ENCODE measurements around the gene RPS6KA2.

The RPS6KA2 gene

DNA sequence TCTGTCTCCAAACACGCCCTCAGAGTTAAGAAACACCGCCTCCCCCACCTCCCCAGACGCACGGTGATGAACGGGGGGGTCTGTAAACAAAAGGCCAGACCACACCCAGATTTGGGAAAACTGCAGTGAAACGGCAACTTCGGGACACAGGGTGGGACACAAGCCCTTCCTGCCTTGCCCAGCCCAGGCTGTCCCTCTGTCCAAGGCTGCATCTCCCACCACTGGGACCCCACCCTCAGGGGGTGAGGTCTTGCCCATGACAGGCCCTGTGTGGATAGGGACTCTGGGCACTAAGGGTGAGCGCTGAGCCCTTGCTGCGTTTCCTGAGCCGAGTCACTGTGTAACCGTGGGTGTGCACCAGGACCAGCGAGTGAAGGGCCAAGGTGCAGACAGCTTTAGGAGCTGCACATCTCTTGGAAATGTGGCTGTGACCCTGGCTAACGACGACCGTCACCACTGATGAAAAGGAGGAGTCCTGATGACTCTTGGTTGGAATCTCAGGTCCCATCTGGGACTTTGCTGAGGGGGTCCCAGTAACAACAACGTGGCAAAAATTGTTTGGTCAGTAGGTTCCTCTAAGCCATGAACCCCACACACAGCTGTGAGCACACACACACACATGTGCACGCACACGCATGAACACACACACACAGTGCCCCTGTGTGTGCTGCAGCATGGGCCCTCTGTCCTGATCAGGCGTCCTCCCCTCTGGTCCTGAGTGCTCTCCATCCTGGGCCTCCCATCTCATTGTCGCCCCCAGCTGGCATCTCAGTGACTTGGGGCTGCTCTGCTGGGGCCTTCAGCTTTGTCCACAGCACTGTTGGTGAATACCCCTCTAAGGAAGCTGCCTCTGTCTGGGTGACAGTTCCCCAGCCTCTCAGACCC, 141.2 kb downstream of the RPS6KA2 start:
- DNase-seq (ENCODE audit: low spot score) = no peak

GRCh38 chr6:166484863-166485262, 142.2 kb downstream of the RPS6KA2 start:
- no peak for DNase-seq (ENCODE audit: low spot score)

DNA sequence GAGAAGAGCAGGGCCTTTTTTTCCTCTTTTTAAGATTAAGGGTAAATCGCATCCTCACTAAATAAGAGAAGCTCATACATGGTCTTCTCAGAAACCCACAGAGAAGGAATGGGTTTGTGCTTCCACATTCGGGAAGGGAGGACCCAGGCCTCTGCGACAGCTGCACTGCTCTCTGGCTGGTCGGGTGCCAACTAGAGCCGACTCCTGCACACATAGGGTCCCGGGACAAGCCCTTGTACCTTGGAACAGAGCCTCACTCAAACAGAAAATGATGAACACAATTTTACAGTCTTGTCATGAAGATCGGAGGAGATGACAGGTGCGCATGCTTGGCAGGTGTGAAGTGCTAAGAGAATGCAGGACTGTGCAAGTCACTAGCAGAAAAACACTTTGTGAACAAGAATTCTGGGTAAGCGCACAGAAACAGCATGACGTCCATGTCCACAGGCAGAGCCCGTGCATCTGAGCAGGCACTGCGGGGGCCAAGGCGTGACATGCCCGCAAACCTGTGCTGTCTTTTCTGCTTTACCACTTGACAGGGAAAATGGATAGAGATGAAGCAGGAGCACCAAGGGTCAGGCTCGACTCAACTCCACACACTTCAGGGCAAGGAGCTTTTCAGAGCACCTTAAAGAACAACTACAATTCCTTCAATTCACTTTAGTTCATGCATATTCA, 143.3 kb downstream of the RPS6KA2 start:
- DNase-seq (ENCODE audit: low spot score) = no peak

DNA sequence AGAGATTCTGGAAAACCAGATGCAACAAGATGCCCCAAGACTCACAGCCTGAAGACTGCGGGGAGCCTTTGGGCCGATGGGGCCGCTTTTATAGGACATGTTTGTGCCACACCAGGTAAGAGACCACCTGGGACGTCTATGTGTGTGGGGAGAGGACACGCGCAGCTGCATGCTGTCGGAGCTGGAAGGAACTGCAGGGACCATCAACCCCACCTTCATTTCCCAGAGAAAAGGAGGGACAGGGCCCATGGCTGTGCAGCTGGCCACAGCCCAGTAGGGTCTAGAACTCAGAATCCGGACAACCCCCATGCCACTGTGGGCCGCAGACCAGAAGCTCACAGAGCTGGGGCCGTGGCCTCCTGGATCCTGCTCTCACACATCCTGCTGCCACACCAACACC, 144.0 kb downstream of the RPS6KA2 start:
- no peak for DNase-seq (ENCODE audit: low spot score)

- no peak for DNase-seq (ENCODE audit: low spot score)
Observed at GRCh38 chr6:166478782-166479592, 148.1 kb downstream of the RPS6KA2 start.

DNA sequence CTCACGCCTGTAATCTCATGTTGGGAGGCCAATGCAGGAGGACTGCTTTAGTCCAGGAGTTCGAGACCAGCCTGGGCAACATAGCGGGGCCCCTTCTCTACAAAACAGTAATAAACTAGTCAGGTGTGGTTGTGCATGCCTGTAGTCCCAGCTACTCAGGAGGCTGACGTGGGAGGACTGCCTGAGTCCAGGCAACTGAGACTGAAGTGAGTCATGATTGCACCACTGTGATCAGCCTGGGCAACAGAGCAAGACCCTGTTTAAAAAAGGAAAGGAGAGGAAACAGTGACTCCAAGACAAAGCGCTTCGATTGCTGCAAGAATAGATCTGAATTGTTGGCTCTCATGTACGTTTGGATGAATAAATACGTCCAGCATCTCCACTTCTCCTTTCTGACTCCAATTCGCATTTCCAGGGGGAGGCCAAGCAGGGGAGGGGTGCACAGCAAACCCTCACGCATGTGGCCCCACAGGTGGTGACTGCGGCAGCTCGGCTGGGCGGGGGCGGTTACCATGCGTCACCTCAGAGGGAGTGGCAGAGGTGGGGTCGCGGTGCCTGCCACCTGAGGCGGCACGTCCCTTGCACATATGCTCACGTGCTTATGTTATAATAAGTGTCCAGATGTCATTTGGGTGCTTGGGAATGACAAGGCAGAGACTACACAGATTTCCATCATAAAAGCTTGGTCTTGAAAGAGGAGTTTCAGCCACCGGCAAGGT, 149.2 kb downstream of the RPS6KA2 start:
- no peak for DNase-seq (ENCODE audit: low spot score)

- no peak for DNase-seq (ENCODE audit: low spot score)
Observed at GRCh38 chr6:166476634-166477215, 150.3 kb downstream of the RPS6KA2 start.

DNA sequence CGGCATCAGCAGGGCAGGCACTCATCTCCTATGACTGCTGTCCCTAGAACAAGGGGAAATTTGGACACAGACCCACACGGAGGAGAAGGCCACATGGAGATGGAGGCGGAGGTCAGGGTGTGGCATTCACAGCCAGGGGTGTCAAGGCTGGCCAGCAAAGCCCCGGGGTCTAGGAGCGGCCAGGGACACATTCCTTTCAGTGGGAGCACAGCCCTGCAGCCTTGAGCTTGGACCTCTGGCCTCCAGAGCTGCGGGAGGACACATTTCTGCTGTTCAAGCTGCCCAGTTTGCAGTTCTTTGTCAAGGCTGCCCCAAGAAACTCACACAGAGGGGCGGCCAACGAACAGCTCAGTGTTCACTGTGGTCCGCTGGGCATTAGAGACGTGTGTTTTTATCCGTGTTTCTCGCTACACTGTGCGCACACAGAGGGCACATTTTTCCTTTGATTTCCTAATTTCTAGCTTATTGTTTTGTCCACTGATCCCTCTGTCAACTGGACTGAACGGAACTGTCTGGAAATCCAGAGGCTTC, 150.9 kb downstream of the RPS6KA2 start:
- DNase-seq (ENCODE audit: low spot score) = no peak

DNA sequence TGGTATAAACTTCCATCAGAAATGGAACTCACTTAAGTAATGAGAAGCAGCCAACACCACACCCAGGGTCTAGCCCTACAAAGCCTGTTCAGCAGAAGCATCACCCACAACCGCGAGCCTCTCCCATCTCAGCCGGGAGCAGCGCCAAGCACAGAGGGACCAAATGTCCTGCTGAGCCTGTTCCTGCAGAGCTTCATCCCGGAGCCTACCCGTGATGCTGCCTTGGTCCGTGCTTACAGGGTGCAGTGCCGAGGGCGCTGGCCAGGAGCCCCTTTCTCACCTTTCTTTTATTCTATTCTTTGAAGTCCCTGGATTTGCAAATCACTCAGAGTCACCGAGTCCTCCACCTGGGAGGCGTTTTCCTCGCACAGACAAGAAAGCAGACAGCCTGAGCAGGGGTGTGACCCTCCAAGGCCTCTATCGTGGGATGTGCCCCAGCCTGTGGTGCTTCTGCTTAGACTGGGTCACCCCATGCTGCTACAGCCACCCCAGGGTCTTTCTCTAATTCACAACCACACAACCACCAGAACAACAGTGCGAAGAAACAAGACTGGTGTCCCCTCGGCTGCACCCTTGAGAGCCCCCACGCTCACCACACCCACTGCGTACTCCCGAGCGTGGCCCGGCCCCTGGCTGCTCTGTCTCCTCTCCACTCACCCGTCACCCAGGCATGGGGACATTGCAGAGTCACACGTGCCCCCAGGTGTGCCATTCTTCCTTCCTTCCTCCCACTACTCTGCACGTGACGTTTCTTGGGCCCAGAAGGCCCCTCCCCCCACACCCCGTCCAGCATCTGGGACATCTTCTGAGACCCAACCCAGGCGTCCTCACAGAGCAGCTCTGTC, 152.1 kb downstream of the RPS6KA2 start:
- no peak for DNase-seq (ENCODE audit: low spot score)

- DNase-seq (ENCODE audit: low spot score) = no peak
Observed at GRCh38 chr6:166473886-166474571, 153.0 kb downstream of the RPS6KA2 start.

GRCh38 chr6:166472636-166473035, 154.4 kb downstream of the RPS6KA2 start:
- no peak for DNase-seq (ENCODE audit: low spot score)

GRCh38 chr6:166471797-166472260, 155.2 kb downstream of the RPS6KA2 start:
- DNase-seq (ENCODE audit: low spot score) = no peak

DNA sequence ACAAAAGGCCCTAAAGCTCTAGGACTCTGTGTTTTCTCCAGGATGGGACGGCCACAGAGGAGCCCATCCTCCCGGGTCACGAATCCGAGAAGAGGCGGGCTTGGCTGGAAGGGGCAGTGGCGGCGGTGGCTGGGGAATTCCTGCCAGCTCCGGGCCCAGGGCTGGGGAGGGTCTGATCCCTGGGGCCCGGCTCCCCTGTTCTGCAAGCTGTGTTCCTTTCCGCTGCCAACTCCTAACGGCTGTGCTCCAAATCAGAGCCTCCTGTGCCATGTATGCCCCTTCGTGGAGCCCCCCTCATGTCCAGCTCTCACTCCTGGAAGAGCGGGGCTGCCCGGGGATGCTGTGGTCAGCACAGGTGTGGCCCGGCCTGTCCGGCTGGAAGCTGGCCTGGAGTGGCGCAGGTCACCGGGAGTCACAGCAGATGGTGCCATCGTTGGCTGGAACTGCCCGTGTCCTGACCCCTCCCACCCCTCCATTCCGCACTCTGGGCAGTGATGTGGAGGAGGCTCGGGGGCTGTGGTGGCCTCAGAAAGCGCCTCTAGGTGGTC, 156.1 kb downstream of the RPS6KA2 start:
- no peak for DNase-seq (ENCODE audit: low spot score)

DNA sequence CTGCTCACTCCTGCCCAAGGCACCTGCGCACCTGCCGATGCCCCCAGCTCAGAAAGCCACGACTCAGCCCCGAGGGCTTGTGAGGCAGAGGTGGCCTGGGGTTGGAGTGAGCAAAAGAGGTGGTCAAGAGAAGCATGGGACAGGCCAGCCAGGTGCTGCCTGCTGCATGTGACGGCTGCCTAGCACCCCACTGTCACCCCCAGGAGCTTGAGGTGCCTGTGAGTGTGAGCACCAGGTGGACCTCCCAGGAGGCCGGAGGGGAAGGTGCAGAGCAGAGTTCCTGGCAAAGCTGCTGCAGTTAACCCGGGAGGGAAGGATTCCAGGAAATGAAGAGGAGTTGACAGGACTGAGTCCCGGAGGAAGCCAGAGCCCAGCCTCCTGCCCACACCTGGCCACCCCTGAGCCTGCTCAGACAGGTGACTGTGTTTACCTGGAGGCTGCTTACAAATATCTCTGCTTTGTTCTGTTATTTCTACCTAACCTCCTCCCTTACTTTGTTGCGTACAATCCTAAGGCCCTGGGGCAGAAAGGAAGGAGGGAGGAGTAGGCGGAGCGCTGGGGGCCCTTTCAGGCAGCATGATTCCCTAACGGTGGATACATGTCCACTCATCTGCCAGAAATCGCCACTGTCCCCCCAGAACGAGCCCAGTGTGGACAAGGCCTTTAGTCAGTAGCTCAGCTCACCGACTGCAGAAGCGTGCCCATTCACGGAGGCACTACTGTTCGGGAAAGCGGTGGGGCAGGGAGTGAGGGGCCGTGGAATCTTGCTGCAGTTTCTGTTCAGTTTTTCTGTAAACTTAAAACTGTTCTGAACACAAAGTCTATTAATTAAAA, 156.8 kb downstream of the RPS6KA2 start:
- DNase-seq (ENCODE audit: low spot score) = no peak

DNA sequence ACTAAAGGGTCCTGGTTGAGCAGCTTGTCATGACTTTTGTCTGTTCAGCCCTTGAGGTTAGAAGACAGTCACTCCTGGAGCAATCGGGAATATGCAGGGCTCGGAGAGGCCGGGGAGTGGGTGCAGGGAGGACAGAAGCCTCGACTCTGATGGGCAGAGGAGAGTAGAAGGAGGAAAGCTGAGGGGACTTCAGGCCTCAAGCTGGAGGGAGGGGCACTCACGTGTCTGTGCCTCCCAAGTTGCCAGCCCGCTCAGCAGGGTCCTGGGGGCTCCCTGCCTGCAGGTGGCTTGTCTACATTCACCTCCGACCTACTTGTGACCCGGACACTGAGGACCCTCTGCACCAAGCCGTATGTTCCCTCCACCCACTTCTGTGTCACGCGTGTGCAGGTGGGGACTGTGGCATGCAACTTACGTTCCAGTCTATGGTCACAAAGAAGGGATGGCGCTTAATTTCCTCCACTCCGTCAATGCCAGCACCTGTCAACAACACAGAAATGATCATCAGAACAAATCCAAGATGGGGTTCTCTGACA, 157.6 kb downstream of the RPS6KA2 start:
- DNase-seq (ENCODE audit: low spot score) = no peak

GRCh38 chr6:166467436-166468000, 159.5 kb downstream of the RPS6KA2 start:
- no peak for DNase-seq (ENCODE audit: low spot score)

DNA sequence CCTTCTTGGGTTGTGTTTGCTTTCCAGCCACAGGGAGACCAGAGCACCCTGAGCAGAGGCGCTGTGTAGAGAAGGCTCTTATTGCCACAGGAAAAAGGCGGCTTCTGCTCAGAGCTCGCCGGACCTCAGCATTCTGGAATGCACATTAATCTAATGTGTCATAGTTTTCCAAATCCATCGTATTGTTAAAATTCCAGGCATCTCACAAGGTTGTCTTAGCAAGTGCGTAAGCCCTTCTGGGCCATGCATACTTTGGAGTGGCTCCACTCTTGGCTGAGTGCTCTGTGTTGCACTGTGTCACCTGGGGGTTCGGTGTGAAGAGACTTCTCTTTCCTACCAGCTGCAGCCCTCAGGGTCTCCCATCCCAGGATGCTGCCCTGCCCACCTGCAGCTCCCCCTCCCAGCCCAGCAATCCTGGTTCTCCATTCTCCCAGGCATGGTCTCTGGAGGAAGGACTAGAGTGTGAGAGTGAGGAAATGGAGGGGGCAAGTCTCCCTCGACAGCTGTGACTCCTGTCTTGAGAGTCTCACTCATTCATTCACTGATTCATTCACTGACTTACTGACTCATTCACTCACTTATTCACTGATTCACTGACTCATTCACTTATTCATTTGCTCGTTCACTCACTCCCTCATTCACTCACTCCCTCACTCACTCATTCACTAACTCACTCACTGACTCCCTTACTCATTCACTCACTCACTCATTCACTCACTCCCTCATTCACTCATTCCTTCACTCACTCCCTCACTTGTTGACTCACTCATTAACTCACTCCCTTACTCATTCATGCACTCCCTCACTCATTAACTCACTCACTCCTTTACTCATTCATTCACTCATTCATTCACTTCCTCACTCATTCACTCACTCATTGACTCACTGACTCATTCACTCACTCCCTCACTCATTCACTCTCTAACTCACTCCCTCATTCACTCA, 160.6 kb downstream of the RPS6KA2 start:
- DNase-seq (ENCODE audit: low spot score) = no peak
